MCF 10A (cell line): ENCODE data around the gene RELCH. TPM values are rescaled to one million over a fixed set of nuclear protein-coding genes. Genes with fewer than 3 reads are reported as not detected.

Source experiments
- BruUV-seq: library from RNA; stranded (reverse); fragments of 400-500 nt; replicated peaks from 2 replicates; lab custom pipeline; 2021; lab: Mats Ljungman, UMichigan
- CTCF ChIA-PET: fragments of 300-600 bp; sonication (Branson Sonifier 250); formaldehyde crosslinking; extraction: SDS; loops from one replicate; lab custom pipeline; 2021; ENCODE audit warnings: antibody characterized with exemption, inconsistent platforms; lab: Yijun Ruan, JAX
- POLR2A ChIA-PET: fragments of 300-600, 350-650 bp; sonication (Branson Sonifier 250); formaldehyde crosslinking; extraction: SDS; loops from one replicate; lab custom pipeline; 2020; ENCODE audit warnings: antibody characterized with exemption, inconsistent platforms; lab: Yijun Ruan, JAX
- DNase-seq: peaks from one replicate; pipeline ENCODE4 v3.0.0-alpha.2; 2018; ENCODE audit not compliant: unreplicated experiment
- H3K27ac Mint-ChIP-seq: one replicate; pipeline ENCODE4 v1.8.0; 2022; ENCODE audit warnings: mild to moderate bottlenecking, low read depth, mixed read lengths; ENCODE audit not compliant: unreplicated experiment
- H3K27me3 Mint-ChIP-seq: one replicate; pipeline ENCODE4 v1.8.0; 2022; ENCODE audit warnings: mixed read lengths; ENCODE audit not compliant: insufficient read depth, unreplicated experiment
- H3K36me3 Mint-ChIP-seq: one replicate; pipeline ENCODE4 v1.8.0; 2022; ENCODE audit warnings: mild to moderate bottlenecking, moderate library complexity, mixed read lengths; ENCODE audit not compliant: insufficient read depth, unreplicated experiment
- H3K4me1 Mint-ChIP-seq: one replicate; pipeline ENCODE4 v1.8.0; 2022; ENCODE audit warnings: mixed read lengths; ENCODE audit not compliant: insufficient read depth, unreplicated experiment
- H3K4me3 Mint-ChIP-seq: one replicate; pipeline ENCODE4 v1.8.0; 2022; ENCODE audit warnings: mild to moderate bottlenecking, moderate library complexity, mixed read lengths; ENCODE audit not compliant: unreplicated experiment
- H3K9me3 Mint-ChIP-seq: one replicate; pipeline ENCODE4 v1.8.0; 2022; ENCODE audit warnings: mixed read lengths; ENCODE audit not compliant: unreplicated experiment
- intact Hi-C: fragments of 100-400 bp; cut with micrococcal nuclease; formaldehyde crosslinking; loops from 2 replicates; pipeline ENCODE4 v1.14.1; 2022
- total RNA-seq: library from RNA; stranded (reverse); gene quantifications from 2 replicates; pipeline ENCODE4 v1.2.3, GENCODE V29; 2022
- TF ChIP-seq, protein P1 (sequence below): fragments of 200-600 bp; IDR thresholded peaks from one replicate; pipeline ENCODE4 v1.8.0; 2022; ENCODE audit warnings: antibody characterized with exemption, mild to moderate bottlenecking; ENCODE audit not compliant: unreplicated experiment

RELCH gene
- total RNA-seq, 1 experiment from 2014 or later, result 24.7 TPM

DNA sequence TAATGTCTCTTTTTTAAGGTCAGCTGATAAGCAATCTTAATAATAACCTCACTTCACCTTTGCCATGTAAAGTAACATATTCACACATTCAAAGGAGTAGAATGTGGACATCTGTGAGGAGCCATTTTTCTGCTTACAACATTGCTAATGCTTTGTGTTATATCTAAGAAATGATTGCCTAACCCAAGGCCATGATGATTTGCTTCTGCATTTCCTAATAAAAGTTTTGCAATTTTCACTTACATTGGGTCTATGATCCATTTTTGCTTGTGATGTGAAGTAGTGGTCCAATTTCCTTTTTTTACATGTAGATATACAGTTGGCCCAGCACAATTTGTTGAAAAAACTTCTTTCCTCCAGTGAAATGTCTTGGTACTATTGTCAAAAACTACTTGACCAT lies 22.0 kb downstream of the RELCH start:
- H3K9me3 Mint-ChIP-seq, result peaks cover 7% of the 10 kb centered on the region
- peaks cover 6% of the 10 kb centered on the region for H3K4me1 Mint-ChIP-seq
- no TSS peak for BruUV-seq
- H3K4me3 Mint-ChIP-seq, result no peak overlapping the region
- no peaks in the 10 kb centered on the region for H3K36me3 Mint-ChIP-seq
- TF ChIP-seq, protein P1, sequence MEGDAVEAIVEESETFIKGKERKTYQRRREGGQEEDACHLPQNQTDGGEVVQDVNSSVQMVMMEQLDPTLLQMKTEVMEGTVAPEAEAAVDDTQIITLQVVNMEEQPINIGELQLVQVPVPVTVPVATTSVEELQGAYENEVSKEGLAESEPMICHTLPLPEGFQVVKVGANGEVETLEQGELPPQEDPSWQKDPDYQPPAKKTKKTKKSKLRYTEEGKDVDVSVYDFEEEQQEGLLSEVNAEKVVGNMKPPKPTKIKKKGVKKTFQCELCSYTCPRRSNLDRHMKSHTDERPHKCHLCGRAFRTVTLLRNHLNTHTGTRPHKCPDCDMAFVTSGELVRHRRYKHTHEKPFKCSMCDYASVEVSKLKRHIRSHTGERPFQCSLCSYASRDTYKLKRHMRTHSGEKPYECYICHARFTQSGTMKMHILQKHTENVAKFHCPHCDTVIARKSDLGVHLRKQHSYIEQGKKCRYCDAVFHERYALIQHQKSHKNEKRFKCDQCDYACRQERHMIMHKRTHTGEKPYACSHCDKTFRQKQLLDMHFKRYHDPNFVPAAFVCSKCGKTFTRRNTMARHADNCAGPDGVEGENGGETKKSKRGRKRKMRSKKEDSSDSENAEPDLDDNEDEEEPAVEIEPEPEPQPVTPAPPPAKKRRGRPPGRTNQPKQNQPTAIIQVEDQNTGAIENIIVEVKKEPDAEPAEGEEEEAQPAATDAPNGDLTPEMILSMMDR, result no peak
- CTCF ChIA-PET, result interaction anchor here (0.6 to 2.0 kb wide), 3 partner anchors 11 to 41 kb away, joined by 3 to 8 read pairs (median 3); no protein-coding TSS in a partner anchor
- intact Hi-C loops, result no loop called here
- peak; percentile 5 for DNase-seq
- H3K27ac Mint-ChIP-seq, result no peak overlapping the region
- POLR2A ChIA-PET, result interaction anchor here (0.6 to 2.2 kb wide), 4 partner anchors 9 to 41 kb away, joined by 5 to 6 read pairs (median 6); partner anchors contain the start of genes PIGN and RELCH
- no peaks in the 10 kb centered on the region for H3K27me3 Mint-ChIP-seq

DNA sequence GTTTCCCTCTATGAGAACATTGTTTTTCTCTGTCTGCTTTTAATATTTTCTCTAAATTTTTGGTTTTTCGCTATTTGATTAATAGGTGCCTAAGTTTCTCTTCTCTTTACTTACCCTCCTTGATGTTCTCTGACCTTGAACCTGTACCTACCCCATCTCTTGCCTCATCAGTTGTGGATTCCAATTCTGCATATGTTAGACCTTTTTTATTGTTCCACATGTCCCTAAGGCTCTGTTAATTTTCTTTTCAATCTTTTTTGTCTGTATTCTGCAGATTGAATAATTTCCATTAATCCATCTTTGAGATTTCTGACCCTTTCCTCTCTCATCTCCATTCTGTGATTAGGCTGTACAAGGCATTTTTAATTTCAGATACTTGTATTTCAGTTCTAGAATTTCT lies 23.1 kb downstream of the RELCH start:
- intact Hi-C loops, result no loop called here
- Mint-ChIP-seq H3K27me3 (no peaks in the 10 kb centered on the region), H3K9me3 (peaks cover 7% of the 10 kb centered on the region), H3K27ac (no peak overlapping the region), H3K4me3 (no peak overlapping the region), H3K36me3 (no peaks in the 10 kb centered on the region), H3K4me1 (peaks cover 6% of the 10 kb centered on the region)
- CTCF ChIA-PET, result no interaction called here
- DNase-seq, result no peak
- no TSS peak for BruUV-seq
- POLR2A ChIA-PET, result interaction anchor here (2.0 kb wide), 1 partner anchor 23 kb away, joined by 6 read pairs; the partner anchor contains the start of genes PIGN and RELCH
- TF ChIP-seq, protein P1, result no peak

DNA sequence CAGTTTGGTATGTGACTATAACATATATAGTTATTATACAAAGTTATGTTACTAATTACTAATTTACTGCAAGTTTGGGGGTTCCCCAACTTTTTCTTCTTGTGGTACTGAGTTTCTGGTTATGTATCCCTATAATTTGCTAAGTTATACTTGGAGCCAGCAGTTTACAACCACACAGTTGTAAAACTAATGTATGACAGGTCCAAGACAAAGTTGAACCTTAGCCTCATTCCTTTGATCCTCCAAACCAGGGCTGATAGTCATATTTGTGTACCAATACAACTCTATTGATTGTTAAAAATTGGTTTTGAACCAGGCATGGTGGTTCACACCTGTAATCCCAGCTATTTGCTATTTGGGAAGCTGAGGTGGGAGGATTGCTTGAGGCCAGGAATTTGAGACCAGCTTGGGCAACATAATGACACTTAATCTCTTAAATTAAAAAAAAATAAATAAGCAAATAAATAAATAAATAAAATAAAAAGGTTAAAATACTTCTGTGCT lies 24.3 kb downstream of the RELCH start:
- CTCF ChIA-PET, result no interaction called here
- peaks cover 6% of the 10 kb centered on the region for H3K4me1 Mint-ChIP-seq
- no TSS peak for BruUV-seq
- no peak for DNase-seq
- TF ChIP-seq, protein P1, result no peak
- POLR2A ChIA-PET, result no interaction called here
- no peak overlapping the region for H3K27ac Mint-ChIP-seq
- no peaks in the 10 kb centered on the region for H3K27me3 Mint-ChIP-seq
- H3K4me3 Mint-ChIP-seq, result no peak overlapping the region
- intact Hi-C loops, result no loop called here
- H3K36me3 Mint-ChIP-seq, result no peaks in the 10 kb centered on the region
- H3K9me3 Mint-ChIP-seq, result peaks cover 7% of the 10 kb centered on the region

DNA sequence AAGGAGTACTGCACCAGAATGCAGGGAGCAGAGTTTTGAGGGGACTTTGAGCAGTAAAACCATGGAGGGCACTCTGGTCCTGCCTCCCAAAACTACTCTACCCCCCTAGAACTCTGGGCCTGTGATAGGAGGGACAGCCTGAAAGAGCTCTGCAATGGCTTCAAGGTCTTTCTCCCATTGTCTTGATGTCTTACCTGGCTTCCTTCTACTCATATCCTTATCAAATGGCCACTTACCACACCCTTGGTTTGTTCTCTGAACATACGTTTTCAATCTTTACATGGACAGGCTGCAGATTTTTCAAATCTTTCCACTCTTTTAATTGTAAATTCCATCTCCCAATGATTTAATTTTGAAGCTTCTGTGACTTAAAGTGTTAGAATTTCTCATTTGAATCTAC lies 27.7 kb downstream of the RELCH start:
- Mint-ChIP-seq H3K4me1 (no peaks in the 10 kb centered on the region), H3K27ac (no peak overlapping the region), H3K9me3 (peaks cover 7% of the 10 kb centered on the region), H3K27me3 (no peaks in the 10 kb centered on the region), H3K4me3 (no peak overlapping the region), H3K36me3 (no peaks in the 10 kb centered on the region)
- CTCF ChIA-PET, result interaction anchor here (0.6 to 1.3 kb wide), 3 partner anchors 19 to 71 kb away, joined by 3 to 4 read pairs (median 3); partner anchors contain the start of genes PIGN and RELCH
- intact Hi-C loops, result no loop called here
- TF ChIP-seq, protein P1, result no peak
- BruUV-seq, result no TSS peak
- POLR2A ChIA-PET, result interaction anchor here (1.3 kb wide), 1 partner anchor 10 kb away, joined by 3 read pairs; no protein-coding TSS in a partner anchor
- no peak for DNase-seq
